IMR-90 (cell line): Measurements from ENCODE around the gene XPO4.

ENCODE experiments used
- CEBPB ChIP-seq: IDR thresholded peaks from 2 replicates; pipeline ENCODE4 v1.6.1; 2012; ENCODE audit warnings: low read depth, low read length, improper control_type of control experiment
- FOS ChIP-seq: fragments of 150-350 bp; IDR thresholded peaks from 2 replicates; pipeline ENCODE4 v1.6.1; 2016; ENCODE audit warnings: low read depth, low read length
- MAFK ChIP-seq: IDR thresholded peaks from 2 replicates; pipeline ENCODE4 v1.6.1; 2012; ENCODE audit warnings: low read depth, low read length, improper control_type of control experiment
- MAZ ChIP-seq: IDR thresholded peaks from 2 replicates; pipeline ENCODE4 v1.6.1; 2012; ENCODE audit warnings: low read depth, mild to moderate bottlenecking, low read length, improper control_type of control experiment, moderate library complexity, borderline replicate concordance
- MXI1 ChIP-seq: IDR thresholded peaks from 2 replicates; pipeline ENCODE4 v1.6.1; 2012; ENCODE audit warnings: low read depth, mild to moderate bottlenecking, low read length, moderate library complexity, borderline replicate concordance
- POLR2A ChIP-seq: IDR thresholded peaks from 2 replicates; pipeline ENCODE4 v1.6.1; 2012; ENCODE audit warnings: mild to moderate bottlenecking, low read depth, low read length
- RAD21 ChIP-seq: IDR thresholded peaks from 2 replicates; pipeline ENCODE4 v1.6.1; 2012; ENCODE audit warnings: low read length, improper control_type of control experiment
- RCOR1 ChIP-seq: IDR thresholded peaks from 2 replicates; pipeline ENCODE4 v1.6.1; 2012; ENCODE audit warnings: mild to moderate bottlenecking, low read length, improper control_type of control experiment; ENCODE audit not compliant: insufficient replicate concordance
- RFX5 ChIP-seq: IDR thresholded peaks from 2 replicates; pipeline ENCODE4 v1.8.0; 2012; ENCODE audit warnings: low read depth, mild to moderate bottlenecking, low read length, moderate library complexity
- SMC3 ChIP-seq: fragments of 150-350 bp; IDR thresholded peaks from 2 replicates; pipeline ENCODE4 v1.6.1; 2016; ENCODE audit warnings: low read depth, mild to moderate bottlenecking, antibody characterized with exemption, low read length, moderate library complexity
- TF ChIP-seq, protein P1 (sequence below): conservative IDR thresholded peaks from 2 replicates; pipeline ENCODE4 v1.5.1; 2012; ENCODE audit warnings: mild to moderate bottlenecking, low read depth, low read length, improper control_type of control experiment
- TF ChIP-seq, protein P2 (sequence below): fragments of 150-350 bp; IDR thresholded peaks from 2 replicates; pipeline ENCODE4 v1.6.1; 2016; ENCODE audit warnings: low read depth, mild to moderate bottlenecking, low read length, moderate library complexity, borderline replicate concordance

DNA sequence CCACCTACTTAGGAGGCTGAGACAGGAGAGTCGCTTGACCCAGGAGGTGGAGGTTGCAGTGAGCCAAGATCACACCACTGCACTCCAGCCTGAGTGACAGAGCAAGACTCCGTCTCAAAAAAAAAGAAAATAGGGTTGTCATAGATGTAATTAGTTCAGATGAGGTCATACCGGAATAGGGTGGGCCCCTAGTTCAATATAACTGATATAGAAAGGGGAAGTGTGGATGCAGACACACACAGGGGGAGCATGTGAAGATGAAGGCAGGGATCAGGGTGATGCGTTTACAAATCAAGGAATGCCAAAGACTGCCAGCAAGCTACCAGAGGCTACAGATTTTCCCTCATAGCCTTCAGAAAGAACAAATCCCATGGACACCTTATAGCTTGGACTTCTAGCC lies 104.5 kb downstream of the XPO4 start:
- TF ChIP-seq, protein P1, sequence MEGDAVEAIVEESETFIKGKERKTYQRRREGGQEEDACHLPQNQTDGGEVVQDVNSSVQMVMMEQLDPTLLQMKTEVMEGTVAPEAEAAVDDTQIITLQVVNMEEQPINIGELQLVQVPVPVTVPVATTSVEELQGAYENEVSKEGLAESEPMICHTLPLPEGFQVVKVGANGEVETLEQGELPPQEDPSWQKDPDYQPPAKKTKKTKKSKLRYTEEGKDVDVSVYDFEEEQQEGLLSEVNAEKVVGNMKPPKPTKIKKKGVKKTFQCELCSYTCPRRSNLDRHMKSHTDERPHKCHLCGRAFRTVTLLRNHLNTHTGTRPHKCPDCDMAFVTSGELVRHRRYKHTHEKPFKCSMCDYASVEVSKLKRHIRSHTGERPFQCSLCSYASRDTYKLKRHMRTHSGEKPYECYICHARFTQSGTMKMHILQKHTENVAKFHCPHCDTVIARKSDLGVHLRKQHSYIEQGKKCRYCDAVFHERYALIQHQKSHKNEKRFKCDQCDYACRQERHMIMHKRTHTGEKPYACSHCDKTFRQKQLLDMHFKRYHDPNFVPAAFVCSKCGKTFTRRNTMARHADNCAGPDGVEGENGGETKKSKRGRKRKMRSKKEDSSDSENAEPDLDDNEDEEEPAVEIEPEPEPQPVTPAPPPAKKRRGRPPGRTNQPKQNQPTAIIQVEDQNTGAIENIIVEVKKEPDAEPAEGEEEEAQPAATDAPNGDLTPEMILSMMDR, result no peak
- TF ChIP-seq POLR2A (no peak), MXI1 (no peak), MAZ (no peak), CEBPB (no peak), FOS (no peak), RFX5 (no peak), MAFK (no peak), RAD21 (no peak), SMC3 (no peak), RCOR1 (no peak)
- TF ChIP-seq, protein P2, sequence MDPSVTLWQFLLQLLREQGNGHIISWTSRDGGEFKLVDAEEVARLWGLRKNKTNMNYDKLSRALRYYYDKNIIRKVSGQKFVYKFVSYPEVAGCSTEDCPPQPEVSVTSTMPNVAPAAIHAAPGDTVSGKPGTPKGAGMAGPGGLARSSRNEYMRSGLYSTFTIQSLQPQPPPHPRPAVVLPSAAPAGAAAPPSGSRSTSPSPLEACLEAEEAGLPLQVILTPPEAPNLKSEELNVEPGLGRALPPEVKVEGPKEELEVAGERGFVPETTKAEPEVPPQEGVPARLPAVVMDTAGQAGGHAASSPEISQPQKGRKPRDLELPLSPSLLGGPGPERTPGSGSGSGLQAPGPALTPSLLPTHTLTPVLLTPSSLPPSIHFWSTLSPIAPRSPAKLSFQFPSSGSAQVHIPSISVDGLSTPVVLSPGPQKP, result no peak
